GM12878 (cell line): ENCODE data around the gene OR10H2. TPM values are rescaled to one million over a fixed set of nuclear protein-coding genes. Genes with fewer than 3 reads are reported as not detected.
"Not testable (repeated sequence)": the region's sequence is repeated elsewhere in the genome, so short reads cannot be mapped to it uniquely, and the experiment has no call there.

Experiments
- ATAC-seq: fragments of 200-7000 bp; cut with Tn5 transposase; 3 replicates; pipeline ENCODE4 v1.9.1; 2020; ENCODE audit warnings: mild to moderate bottlenecking, moderate library complexity
- BruUV-seq: library from RNA; stranded (reverse); fragments of 400-500 nt; replicated peaks from 2 replicates; lab custom pipeline; 2021; lab: Mats Ljungman, UMichigan
- CTCF ChIA-PET: fragments of 300-600 bp; sonication (Branson Sonifier 250); formaldehyde crosslinking; extraction: SDS; loops from one replicate; lab custom pipeline; 2021; ENCODE audit warnings: inconsistent platforms; lab: Yijun Ruan, JAX
- POLR2A ChIA-PET: fragments of 350-600 bp; formaldehyde crosslinking; extraction: SDS; loops from one replicate; lab custom pipeline; 2021; ENCODE audit warnings: inconsistent platforms; lab: Charles Lee
- RAD21 ChIA-PET: fragments of 300-600 bp; sonication (Branson Sonifier 250); formaldehyde crosslinking; loops from one replicate; lab custom pipeline; 2023; ENCODE audit warnings: antibody characterized with exemption; ENCODE audit not compliant: unreplicated experiment; lab: Charles Lee
- SMC1A ChIA-PET: fragments of 300-600 bp; sonication (Branson Sonifier 250); formaldehyde crosslinking; loops from one replicate; lab custom pipeline; 2023; ENCODE audit not compliant: unreplicated experiment, uncharacterized antibody; lab: Charles Lee
- DNase-seq: peaks from one replicate; pipeline ENCODE4 v3.0.0-alpha.2; 2011; ENCODE audit warnings: low read depth, low spot score
- FAIRE-seq: peaks from 3 replicates; lab custom pipeline; 2011; peaks lifted over from hg19 to GRCh38; lab: Jason Lieb, UNC
- H2AFZ ChIP-seq: 2 replicates; pipeline ENCODE4 v1.6.0; 2011; ENCODE audit warnings: low read depth, low read length, control low read depth; ENCODE audit not compliant: control insufficient read depth
- H3K27ac ChIP-seq: 2 replicates; pipeline ENCODE4 v1.5.1; 2011; ENCODE audit warnings: control low read depth; ENCODE audit not compliant: control insufficient read depth, insufficient read depth
- H3K27me3 ChIP-seq, 2 experiments: replicated peaks in 1 of 2; 2 replicates each; pipeline versions ENCODE4 v1.6.0 to v1.6.1; 2011; ENCODE audit warnings: low read length in 1 of 2; ENCODE audit not compliant: control insufficient read depth in 2 of 2, insufficient read depth in 2 of 2
- H3K36me3 ChIP-seq, 2 experiments: 2 replicates each; pipeline ENCODE4 v1.5.1; 2011; ENCODE audit warnings: low read length in 1 of 2; ENCODE audit not compliant: control insufficient read depth in 2 of 2, insufficient read depth in 2 of 2
- H3K4me1 ChIP-seq: 2 replicates; pipeline ENCODE4 v1.6.1; 2011; ENCODE audit warnings: mild to moderate bottlenecking, low read length, moderate library complexity, mixed read lengths; ENCODE audit not compliant: control insufficient read depth, insufficient read depth
- H3K4me2 ChIP-seq: 2 replicates; pipeline ENCODE4 v1.6.0; 2011; ENCODE audit warnings: control low read depth; ENCODE audit not compliant: control insufficient read depth, insufficient read depth
- H3K4me3 ChIP-seq: fragments of 200-600 bp; sonication (generic); 2 replicates; pipeline ENCODE4 v1.5.1; 2016
- H3K79me2 ChIP-seq: 2 replicates; pipeline ENCODE4 v1.6.0; 2011; ENCODE audit warnings: low read length; ENCODE audit not compliant: control insufficient read depth, insufficient read depth
- H3K9ac ChIP-seq: 2 replicates; pipeline ENCODE4 v1.8.0; 2011; ENCODE audit warnings: low read length, control low read depth, mixed read lengths; ENCODE audit not compliant: control insufficient read depth, insufficient read depth
- H3K9me3 ChIP-seq: replicated peaks from 3 replicates; pipeline ENCODE4 v1.5.1; 2011; ENCODE audit warnings: mild to moderate bottlenecking, low read length; ENCODE audit not compliant: control insufficient read depth, insufficient read depth
- H4K20me1 ChIP-seq: 2 replicates; pipeline ENCODE4 v1.6.0; 2011; ENCODE audit not compliant: control insufficient read depth, insufficient read depth
- HDAC2 ChIP-seq: fragments of 200-600 bp; sonication (generic); IDR thresholded peaks from 2 replicates; pipeline ENCODE4 v1.6.1; 2017
- HDAC6 ChIP-seq: fragments of 200-600 bp; sonication (generic); IDR thresholded peaks from one replicate; pipeline ENCODE4 v1.8.0; 2017; ENCODE audit warnings: antibody characterized with exemption; ENCODE audit not compliant: unreplicated experiment
- IKZF2 ChIP-seq, 2 experiments: fragments of 450-650 bp; IDR thresholded peaks; 2 replicates each; pipeline ENCODE4 v1.6.1; 2017; ENCODE audit warnings: mild to moderate bottlenecking in 2 of 2, moderate library complexity in 2 of 2
- WGBS: methylation state at CpG from one replicate; pipeline ENCODE4 v1.1.6; 2016; ENCODE audit warnings: low lambda C conversion rate; ENCODE audit not compliant: insufficient replicate concordance, insufficient coverage; ENCODE audit errors: missing lambda C conversion rate; 5-methylcytosine and 5-hydroxymethylcytosine counted together
- in situ Hi-C: fragments of 300-500 bp; cut with MboI; formaldehyde crosslinking; loops from 9 replicates; pipeline ENCODE4 v1.14.3; 2018; ENCODE audit warnings: mixed read lengths
- intact Hi-C: fragments of 100-400 bp; cut with micrococcal nuclease; formaldehyde crosslinking; loops from one replicate; pipeline ENCODE4 v1.14.2; 2022; ENCODE audit not compliant: unreplicated experiment
- polyA plus RNA-seq, 11 experiments: library from polyadenylated mRNA; depleted of rRNA in 4 of 11; unstranded in 6 of 11; stranded (reverse) in 5 of 11; fragments of >200 nt; fragmentation: Nextera tagmentation in 4 of 11; fragmentation: Illumina TruSeq in 1 of 11; extraction: Ambion mirVana in 4 of 11; extraction: Trizol in 1 of 11; gene quantifications; 1 replicate in 1 of 11; 2 replicates in 10 of 11; pipeline versions ENCODE4 v1.2.1 to v1.2.3, GENCODE V29; 2011 to 2016; ENCODE audit warnings: inconsistent platforms in 2 of 11, missing spikeins in 2 of 11, low read depth in 1 of 11
- total RNA-seq, 4 experiments: library from RNA; depleted of rRNA in 3 of 4; stranded (reverse); fragments of >200 nt in 3 of 4; fragmentation: Illumina TruSeq in 1 of 4; extraction: Trizol in 1 of 4; gene quantifications; 2 replicates each; pipeline versions ENCODE4 v1.2.1 to v1.2.3, GENCODE V29; 2013 to 2021
- TF ChIP-seq, protein P1 (sequence below): fragments of 450-650 bp; IDR thresholded peaks from 2 replicates; pipeline ENCODE4 v1.6.1; 2014; ENCODE audit warnings: mild to moderate bottlenecking
- TF ChIP-seq, protein P2 (sequence below): fragments of 450-650 bp; formaldehyde crosslinking; IDR thresholded peaks from 2 replicates; pipeline ENCODE4 v1.5.0; 2022; ENCODE audit warnings: mild to moderate bottlenecking, missing genetic modification characterization

OR10H2 gene
- total and polyA plus RNA-seq, 10 of the 15 experiments (the other 5 are each of a cell fraction or from before 2014, with no cell fraction given) = not detected

DNA sequence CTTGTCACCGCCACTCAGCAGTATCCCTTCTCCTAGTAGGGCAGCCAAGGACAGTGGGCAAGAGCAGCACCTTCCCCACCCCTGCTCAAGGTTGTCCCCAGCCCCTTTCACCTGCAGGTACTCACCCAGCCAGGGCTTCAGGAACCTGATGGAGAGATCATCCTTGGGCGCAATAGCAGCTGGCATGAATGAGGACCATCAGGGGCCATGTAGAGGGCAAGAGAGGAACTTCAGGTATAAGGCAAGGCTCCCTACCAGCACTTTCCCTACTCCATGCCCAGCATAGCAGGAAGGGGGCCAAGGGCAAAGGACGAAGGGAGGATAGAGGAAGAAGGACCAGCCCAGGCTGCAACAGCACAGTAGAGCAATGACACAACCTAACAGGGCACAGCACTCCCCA, 46.3 kb downstream of the OR10H2 start:
- intact Hi-C loops, POLR2A ChIA-PET, H3K79me2 ChIP-seq, H3K9me3 ChIP-seq, FAIRE-seq, H3K27ac ChIP-seq, SMC1A ChIA-PET, ATAC-seq, H3K4me2 ChIP-seq, H3K9ac ChIP-seq, H3K4me1 ChIP-seq, in situ Hi-C loops, H2AFZ ChIP-seq, H4K20me1 ChIP-seq, H3K36me3 ChIP-seq, BruUV-seq, DNase-seq, H3K4me3 ChIP-seq, RAD21 ChIA-PET, H3K27me3 ChIP-seq: not testable (repeated sequence)
- CTCF ChIA-PET = interaction anchor here (0.6 kb wide), 1 partner anchor 57 kb away, joined by 3 read pairs; no protein-coding TSS in a partner anchor
- WGBS = 36% methylated on average over 3 of the region's 3 CpGs

DNA sequence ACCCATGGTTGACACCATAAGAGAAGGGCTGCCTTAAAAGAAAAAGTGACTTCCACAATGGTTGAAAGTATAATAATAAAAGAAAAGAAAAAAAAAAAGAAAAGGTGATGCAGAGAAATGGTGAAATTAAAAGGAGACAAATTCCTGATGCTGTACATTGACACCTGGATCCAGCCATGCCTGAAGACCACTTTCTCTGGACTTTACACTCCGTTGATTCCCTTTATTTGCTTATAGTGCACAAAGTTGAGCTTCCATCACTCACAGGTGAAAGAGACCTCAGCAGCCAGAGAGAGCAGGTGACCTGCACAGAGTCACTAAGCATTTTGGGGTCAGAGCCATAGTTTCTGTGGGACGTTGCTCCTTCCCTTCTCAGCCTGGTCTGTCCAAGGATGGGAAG, 47.4 kb downstream of the OR10H2 start:
- DNase-seq = no peak
- CTCF ChIA-PET = no interaction called here
- H3K27ac ChIP-seq = no peak overlapping the region
- H3K9ac ChIP-seq = no peak overlapping the region
- no peaks in the 10 kb centered on the region for H4K20me1 ChIP-seq
- FAIRE-seq = no peak
- no peak overlapping the region for H3K4me3 ChIP-seq
- H3K36me3 ChIP-seq = no peaks in the 10 kb centered on the region
- no peaks in the 10 kb centered on the region for H3K9me3 ChIP-seq
- no peaks in the 10 kb centered on the region for H3K4me1 ChIP-seq
- H3K27me3 ChIP-seq = no peaks in the 10 kb centered on the region
- no peak for ATAC-seq
- H3K79me2 ChIP-seq = no peaks in the 10 kb centered on the region
- no peak overlapping the region for H2AFZ ChIP-seq
- H3K4me2 ChIP-seq = no peak overlapping the region
- intact Hi-C loops (loop anchor here (5.0 kb wide), 1 partner anchor 98 kb away; no protein-coding TSS in a partner anchor), in situ Hi-C loops (loop anchor here (5.0 kb wide), 1 partner anchor 103 kb away; the partner anchor contains the start of gene CYP4F12)
- TF ChIP-seq, protein P1, sequence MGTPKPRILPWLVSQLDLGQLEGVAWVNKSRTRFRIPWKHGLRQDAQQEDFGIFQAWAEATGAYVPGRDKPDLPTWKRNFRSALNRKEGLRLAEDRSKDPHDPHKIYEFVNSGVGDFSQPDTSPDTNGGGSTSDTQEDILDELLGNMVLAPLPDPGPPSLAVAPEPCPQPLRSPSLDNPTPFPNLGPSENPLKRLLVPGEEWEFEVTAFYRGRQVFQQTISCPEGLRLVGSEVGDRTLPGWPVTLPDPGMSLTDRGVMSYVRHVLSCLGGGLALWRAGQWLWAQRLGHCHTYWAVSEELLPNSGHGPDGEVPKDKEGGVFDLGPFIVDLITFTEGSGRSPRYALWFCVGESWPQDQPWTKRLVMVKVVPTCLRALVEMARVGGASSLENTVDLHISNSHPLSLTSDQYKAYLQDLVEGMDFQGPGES = no peak
- no peak for TF ChIP-seq IKZF2 (IDR thresholded peaks at IDR 0.05)
- no peak for TF ChIP-seq HDAC2
- TF ChIP-seq, protein P2, sequence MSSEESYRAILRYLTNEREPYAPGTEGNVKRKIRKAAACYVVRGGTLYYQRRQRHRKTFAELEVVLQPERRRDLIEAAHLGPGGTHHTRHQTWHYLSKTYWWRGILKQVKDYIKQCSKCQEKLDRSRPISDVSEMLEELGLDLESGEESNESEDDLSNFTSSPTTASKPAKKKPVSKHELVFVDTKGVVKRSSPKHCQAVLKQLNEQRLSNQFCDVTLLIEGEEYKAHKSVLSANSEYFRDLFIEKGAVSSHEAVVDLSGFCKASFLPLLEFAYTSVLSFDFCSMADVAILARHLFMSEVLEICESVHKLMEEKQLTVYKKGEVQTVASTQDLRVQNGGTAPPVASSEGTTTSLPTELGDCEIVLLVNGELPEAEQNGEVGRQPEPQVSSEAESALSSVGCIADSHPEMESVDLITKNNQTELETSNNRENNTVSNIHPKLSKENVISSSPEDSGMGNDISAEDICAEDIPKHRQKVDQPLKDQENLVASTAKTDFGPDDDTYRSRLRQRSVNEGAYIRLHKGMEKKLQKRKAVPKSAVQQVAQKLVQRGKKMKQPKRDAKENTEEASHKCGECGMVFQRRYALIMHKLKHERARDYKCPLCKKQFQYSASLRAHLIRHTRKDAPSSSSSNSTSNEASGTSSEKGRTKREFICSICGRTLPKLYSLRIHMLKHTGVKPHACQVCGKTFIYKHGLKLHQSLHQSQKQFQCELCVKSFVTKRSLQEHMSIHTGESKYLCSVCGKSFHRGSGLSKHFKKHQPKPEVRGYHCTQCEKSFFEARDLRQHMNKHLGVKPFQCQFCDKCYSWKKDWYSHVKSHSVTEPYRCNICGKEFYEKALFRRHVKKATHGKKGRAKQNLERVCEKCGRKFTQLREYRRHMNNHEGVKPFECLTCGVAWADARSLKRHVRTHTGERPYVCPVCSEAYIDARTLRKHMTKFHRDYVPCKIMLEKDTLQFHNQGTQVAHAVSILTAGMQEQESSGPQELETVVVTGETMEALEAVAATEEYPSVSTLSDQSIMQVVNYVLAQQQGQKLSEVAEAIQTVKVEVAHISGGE (CRISPR knock-in tag) = no peak
- no peak for TF ChIP-seq HDAC6
- POLR2A ChIA-PET = no interaction called here
- no TSS peak for BruUV-seq
- SMC1A ChIA-PET = no interaction called here
- 4% methylated on average over 2 of the region's 2 CpGs for WGBS
- RAD21 ChIA-PET = no interaction called here
